ENCODE results near the gene VEPH1.

Gene VEPH1

DNA sequence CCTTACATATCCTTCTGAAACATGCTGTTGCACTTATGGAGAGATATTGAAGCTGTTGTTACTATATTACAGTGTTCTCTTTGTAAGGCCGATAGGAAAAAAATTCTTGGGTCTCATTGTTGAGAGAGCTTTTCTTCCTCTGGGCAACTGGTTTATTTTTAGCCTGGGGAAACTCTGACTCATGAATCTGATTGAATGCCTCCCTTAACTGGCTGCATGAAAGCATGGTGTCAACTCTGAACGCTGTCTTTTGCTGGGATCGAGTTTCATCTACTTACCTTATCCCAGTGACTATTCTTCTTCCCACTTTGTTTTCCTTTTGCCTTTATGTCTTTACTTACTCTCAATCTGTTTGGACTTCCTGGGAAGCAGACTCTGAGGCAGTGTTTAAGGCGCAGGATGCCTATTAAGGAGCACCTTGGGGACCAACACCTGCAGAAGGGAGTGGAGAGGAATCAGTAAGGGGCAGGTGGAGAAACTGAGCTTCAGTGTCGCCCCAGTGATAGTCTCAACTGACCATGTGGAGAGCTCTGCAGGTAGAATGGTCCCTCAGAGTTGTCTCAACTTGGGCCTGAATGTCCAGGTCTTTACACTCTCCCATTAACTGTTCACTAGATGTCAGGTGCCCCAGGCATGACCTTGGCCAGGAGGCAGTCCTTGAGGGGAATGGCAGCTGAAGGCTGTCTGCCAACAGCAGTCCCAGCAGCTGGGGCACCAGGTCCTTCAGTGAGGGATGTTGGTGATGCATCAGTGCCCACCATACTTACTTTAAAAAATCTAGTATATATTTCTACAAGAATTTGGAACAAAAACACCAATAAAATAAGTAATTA is 254.4 kb downstream of the VEPH1 start:
- DNase-seq = peak; percentile 79

DNA sequence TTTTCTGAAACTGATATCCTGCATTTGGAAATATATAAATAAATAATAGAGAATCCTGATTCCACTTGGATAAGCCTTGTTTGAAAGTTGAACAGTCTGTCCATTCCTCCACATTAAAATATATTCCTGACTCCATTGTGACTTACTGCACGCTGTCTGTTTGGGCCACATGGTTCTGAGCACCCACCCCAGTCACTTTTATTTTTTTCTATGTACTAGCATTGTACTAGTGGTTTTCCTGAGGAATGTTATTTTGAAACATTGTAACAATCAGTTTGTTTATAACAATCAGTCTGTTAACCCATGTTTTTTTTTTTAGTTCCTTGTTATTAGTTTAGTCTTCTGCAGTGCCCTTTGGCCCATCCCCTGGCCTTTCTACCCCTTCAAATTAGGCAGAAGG is 255.8 kb downstream of the VEPH1 start:
- DNase-seq = no peak

DNA sequence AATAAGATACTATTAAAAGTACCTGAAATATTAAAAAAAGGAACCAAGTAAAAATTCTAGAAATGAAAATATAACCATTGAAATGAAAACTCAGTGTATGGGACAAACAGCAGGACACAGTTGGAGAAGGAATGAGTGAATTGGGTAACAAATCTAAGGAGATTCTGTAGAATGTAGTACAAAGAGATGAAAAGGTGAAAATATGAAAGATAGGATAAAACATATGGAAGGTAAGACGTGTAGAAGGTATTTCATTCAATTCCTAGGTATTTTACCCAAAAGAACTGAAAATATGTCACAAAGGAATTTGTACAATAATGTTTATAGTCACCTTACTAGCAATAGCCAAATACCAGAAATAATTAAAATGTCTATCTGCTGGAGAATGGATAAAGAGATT is 260.4 kb downstream of the VEPH1 start:
- no peak for DNase-seq

DNA sequence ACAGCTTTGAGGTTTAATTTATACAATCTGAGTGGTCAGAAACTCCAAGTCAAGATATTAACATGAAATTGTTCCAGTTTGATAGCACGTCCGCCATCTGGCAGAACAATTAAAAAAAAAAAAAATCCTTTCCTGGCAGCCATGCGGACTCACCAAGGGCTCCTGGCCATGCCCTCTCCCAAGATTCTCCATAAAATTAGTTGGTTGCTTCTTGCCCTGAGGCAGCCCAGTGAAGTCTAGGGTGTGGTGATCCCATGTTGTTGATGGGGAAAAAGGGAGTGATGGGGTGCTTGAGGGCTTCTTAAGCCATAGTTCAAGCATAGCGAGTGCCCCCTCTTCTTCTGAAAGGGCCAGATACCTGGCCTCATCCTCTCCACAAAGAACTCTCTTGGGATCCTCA is 261.6 kb downstream of the VEPH1 start:
- no peak for DNase-seq

DNA sequence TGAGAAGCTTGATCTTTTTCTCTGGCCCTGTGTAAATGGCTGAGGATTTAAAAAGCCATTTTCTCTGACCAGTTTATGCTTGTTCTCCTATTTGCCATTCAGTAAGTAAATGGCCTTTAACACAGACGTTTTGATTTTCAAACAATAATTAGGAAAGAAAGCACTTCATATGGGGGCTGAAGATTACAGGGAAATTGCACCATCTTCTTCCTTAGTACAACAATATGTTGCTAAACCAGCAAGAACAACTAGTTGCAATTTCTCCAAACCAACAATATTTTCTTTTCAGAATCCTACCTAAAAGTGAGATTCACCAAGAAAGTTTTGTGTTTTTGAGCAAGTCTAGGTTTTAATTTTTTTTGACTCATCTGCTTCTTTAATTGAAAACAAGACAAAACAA is 262.8 kb downstream of the VEPH1 start:
- no peak for DNase-seq

DNA sequence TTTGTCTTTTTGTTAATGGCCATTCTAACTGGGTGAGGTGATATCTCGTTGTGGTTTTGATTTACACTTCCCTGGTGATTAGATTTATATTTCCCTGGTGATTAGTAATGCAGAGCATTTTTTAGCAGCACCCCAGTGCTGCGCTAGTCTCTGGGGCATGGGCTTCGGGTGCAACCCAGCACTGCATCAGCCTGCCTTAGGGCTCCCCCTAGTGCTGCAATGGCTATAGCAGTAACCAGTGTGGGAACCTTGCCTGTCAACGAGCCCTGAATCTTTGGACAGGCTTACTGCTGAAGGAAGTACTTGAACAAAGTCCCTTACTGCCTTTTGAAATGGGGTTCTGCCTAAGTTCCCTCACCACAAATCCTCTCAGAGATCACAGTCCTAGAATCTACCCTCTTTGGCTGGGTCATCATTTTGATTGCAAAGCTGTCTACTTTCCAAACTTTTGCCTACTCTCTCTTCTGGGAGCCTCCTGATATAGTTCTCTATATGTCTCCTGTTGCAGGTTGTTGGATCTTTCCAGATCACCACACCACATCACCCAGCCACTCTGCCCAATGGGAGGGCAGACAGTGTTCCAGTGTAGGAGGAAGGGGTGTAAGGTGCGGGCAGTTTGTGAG is 264.0 kb downstream of the VEPH1 start:
- no peak for DNase-seq

DNA sequence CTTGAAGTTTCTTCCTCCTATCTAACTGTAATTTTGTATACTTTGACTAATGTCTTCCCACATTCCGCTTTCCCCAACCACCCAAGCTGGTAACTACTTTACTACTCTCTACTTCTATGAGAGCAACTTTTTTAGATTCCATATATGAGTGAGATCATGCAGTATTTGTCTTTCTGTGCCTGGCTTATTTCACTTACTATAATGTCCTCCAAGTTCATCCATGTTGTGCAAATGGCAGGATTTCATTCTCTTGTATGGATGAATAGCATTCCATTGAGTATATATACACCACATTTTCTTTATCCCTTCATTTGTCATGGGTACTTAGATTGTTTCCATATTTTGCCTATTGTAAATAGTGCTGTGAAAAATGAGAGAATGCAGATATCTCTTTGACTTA is 264.8 kb downstream of the VEPH1 start:
- no peak for DNase-seq

DNA sequence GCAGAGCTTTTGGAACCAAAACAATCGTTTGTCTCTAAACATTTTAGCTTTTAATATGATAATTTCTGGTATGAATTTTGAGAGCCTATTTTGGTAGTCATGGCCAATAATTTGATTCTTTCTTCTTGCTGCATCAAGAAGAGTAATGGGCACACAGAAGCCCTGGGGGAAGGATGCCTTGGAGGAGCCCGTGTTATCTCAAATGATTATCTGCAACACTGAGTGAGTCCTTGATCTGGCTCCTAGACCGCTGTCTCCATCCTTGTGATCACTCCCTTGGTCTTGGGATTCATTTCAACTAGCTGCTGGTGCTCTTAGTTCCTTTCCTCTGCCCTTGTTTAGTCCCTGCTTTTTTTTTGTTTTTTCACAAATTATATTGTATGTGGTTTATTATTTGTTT is 265.3 kb downstream of the VEPH1 start:
- no peak for DNase-seq

DNA sequence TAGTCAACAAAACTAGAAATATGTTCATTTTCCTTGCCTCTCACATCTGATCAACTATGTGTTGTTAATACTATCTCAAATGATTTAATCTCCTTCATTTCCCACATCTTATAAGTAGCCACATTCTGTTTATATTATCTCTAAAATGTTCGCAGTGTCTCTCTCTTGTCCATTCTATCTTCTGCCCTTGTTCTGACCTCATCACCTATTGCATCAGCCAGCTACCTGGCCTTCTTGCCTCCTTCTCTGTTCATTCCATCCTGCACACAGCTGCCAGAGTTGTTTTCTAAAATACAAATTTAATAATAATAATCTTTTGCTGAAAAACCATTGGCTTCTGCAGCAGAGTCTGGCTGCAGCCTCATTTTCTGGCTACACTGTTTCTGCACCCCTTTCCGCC is 267.9 kb downstream of the VEPH1 start:
- no peak for DNase-seq

DNA sequence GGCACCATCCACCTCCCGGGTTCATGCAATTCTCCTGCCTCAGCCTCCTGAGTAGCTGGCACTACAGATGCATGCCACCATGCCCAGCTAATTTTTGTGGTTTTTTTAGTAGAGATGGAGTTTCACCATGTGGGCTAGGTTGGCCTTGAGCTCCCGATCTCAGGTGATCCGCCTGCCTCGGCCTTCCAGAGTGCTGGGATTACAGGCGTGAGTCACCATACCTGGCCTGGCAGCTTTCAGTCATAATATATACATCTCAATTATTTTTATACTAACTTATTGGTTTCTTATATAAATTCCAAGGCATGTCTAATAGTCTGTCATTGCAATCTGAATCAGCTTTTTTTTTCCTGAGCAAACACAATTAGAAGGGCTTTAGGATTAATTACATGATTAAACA is 269.3 kb downstream of the VEPH1 start:
- no peak for DNase-seq

DNA sequence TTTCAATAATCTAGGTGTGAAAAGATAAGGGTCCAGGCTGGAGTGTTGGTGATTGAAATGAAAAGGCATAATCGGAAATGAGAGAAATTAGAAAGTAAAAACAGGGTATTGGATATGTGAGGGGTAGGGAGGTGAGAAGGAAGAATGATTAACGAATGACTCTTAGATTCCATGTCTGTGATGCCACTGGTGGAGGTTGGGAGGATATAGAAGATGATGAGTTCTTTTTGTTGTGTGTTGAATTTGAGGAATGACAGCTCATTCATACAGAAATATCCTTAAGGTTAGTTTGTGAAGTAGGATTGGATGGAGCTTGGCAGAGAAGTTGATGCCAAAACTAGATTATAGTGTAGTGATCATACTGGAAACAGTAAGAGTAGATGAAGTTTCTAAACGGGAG is 271.1 kb downstream of the VEPH1 start:
- DNase-seq = no peak

DNA sequence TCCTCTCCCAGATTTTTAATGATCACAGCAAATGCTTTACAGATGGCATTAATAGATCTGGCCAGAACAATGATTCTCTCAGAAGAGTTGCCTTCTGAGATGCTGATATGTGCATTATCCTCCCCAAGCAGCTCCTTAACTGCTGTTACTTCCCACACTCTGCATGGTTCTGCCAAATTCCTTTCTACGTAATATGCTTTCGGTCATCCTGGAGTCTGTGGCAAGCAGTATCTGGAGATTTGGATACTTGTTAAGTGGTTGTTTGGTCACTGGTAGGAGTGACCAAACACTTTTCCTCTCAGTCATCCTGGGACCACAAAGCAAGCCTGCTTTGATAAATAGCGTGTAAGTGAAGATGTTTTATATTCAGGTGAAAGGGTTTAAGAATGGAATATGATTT is 272.1 kb downstream of the VEPH1 start:
- no peak for DNase-seq

DNA sequence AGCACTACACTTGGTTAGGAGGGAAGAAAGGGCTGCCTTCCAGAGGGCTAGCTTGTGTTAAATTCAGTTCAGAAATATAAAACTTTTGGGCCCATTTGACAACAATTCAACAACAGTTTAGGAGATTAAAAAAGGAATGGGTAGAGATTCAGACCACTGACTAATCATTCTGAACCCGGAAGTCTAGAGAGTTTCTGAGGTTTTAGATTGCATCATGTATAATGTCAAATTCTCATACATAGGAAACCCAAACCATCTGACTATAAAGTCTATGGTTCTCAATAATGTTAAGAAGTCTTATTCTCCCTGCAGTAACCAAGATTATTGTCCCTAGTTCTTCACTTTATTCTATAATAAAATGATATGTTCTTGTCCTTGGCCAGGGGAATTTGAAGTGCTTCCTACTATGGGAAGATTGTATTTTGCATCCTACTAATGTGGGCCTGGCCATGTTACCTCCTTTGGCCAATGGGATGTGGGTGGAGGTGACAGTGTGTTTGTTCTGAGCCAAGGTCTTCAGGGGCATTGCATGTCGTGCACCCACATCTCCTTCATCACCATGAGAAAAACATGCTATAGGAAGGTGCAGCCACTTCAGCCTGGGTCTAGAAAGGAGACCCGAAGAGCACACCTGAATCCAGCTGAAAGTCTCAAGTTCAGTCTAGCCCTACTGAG is 276.9 kb downstream of the VEPH1 start:
- DNase-seq = no peak

DNA sequence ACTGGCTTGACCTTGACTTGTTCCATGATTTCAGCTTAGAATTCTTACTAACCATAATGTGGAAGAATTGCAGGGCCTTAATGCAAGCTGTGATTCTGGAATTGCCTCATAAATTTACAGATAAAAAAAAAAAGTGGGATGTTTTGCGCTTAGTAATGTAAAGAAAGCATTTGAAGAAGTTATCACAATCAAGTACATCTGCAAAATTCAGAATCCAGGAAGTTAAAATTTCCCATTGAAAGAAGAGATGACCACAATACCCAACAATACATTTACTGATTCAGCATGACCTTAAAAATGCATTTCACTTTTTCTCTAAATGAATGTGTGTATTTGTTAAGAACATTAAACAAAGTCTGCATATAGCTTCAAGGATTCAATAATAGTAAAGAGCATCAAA is 278.2 kb downstream of the VEPH1 start:
- DNase-seq = no peak

DNA sequence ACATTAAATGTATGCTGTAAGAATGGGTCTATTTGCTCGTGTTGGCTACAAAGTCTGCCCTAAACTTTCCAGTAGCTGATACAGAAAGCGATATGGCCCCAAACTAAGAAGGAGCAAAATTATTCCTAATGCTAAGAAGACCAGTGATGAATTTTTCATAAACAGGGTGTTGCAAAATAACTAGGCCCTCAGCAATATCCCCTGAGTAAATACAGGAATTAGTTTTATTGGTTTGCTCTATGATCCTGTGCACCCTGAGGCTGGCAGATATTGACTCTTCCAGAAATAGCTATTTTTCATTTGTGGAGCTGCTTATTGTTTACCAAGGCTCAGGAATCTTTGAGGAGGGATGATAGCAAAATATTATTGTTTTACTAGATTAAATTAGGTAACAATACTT is 282.3 kb downstream of the VEPH1 start:
- no peak for DNase-seq

DNA sequence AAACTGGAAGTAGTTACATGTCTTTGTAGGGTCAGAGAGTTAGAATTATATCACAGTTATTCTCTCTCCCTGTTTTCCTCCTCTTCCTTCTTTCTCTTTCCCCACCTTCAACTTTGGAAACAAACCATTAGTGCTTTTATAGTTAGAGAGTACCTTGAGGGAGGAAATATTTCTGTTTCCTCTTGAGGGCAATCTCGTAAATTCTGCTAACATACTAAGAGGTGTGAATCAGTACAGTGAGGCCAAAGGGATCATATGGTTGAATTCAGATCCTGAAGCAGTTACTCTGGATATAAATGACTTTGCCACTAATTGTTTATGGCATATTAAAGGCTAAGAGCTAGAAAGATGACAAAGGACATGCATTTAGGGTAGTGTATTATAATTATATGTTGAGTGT is 283.0 kb downstream of the VEPH1 start:
- DNase-seq = no peak

DNA sequence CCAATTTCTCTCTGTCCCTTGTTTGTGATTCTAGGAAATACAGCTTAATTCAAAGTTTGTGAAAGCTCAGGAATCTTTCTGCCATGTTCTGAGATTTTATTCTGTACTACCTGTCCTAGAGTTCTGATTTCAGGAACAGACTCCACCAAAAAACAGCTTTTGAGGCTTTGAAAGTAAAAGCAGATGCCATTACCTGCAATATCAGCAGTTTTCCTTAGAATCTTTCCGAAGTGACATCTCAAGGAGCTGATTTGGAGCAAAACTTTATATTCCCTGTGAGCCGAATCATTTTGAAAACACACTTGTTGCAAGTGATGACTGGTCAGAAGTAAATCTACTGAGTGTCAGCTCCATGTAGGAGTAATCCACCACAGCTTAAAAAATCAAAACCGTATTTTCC is 284.0 kb downstream of the VEPH1 start:
- no peak for DNase-seq
